K562 (cell line): ENCODE measurements around the gene MAMDC4. TPM values are rescaled to one million over a fixed set of nuclear protein-coding genes. Genes with fewer than 3 reads are reported as not detected.
A peak's percentile ranks its signal among the peaks of the same experiment; 100 is the strongest.

Source experiments
- AFF4 ChIP-seq: sonication (generic); formaldehyde crosslinking; IDR thresholded peaks from 2 replicates; pipeline ENCODE4 v1.8.0; 2023; ENCODE audit warnings: mild to moderate bottlenecking, missing genetic modification reagents
- ATF4 ChIP-seq: fragments of 450-650 bp; formaldehyde crosslinking; IDR thresholded peaks from 2 replicates; pipeline ENCODE4 v1.4.0; 2022; ENCODE audit warnings: mild to moderate bottlenecking, moderate library complexity
- CLOCK ChIP-seq: fragments of 250-450 bp; sonication (Bioruptor Pico); IDR thresholded peaks from 2 replicates; pipeline ENCODE4 v1.4.0; 2020; ENCODE audit warnings: mild to moderate bottlenecking, moderate library complexity, borderline replicate concordance
- E2F6 ChIP-seq, 2 experiments: IDR thresholded peaks; 2 replicates each; pipeline ENCODE4 v1.6.1; 2011; ENCODE audit warnings: borderline replicate concordance in 1 of 2, control low read depth in 1 of 2, low read depth in 1 of 2, low read length in 1 of 2, mild to moderate bottlenecking in 1 of 2, mixed read lengths in 1 of 2, moderate library complexity in 1 of 2; ENCODE audit not compliant: insufficient read depth in 1 of 2, insufficient read length in 1 of 2, poor library complexity in 1 of 2, severe bottlenecking in 1 of 2; ENCODE audit errors: extremely low read depth in 1 of 2
- FOS ChIP-seq: IDR thresholded peaks from 3 replicates; pipeline ENCODE4 v1.6.1; 2011; ENCODE audit not compliant: insufficient read length; ENCODE audit errors: extremely low read depth
- HNRNPUL1 ChIP-seq: fragments of 200-400 bp; formaldehyde crosslinking; IDR thresholded peaks from 2 replicates; pipeline ENCODE4 v1.6.1; 2017; ENCODE audit warnings: low read length
- NCOA6 ChIP-seq: fragments of 450-650 bp; IDR thresholded peaks from 2 replicates; pipeline ENCODE4 v1.6.1; 2017; ENCODE audit warnings: mild to moderate bottlenecking
- THAP12 ChIP-seq: fragments of 250-450 bp; sonication (Bioruptor Pico); IDR thresholded peaks from 2 replicates; pipeline ENCODE4 v1.9.0; 2021; ENCODE audit warnings: mild to moderate bottlenecking, inconsistent platforms
- TOE1 ChIP-seq, 2 experiments: fragments of 450-650 bp in 1 of 2; sonication (generic) in 1 of 2; formaldehyde crosslinking in 1 of 2; IDR thresholded peaks; 2 replicates each; pipeline versions ENCODE4 v1.7.1 to v1.8.0; 2016 to 2022; ENCODE audit warnings: borderline replicate concordance in 2 of 2, mild to moderate bottlenecking in 2 of 2, antibody characterized with exemption in 1 of 2, inconsistent platforms in 1 of 2, low read depth in 1 of 2, missing genetic modification reagents in 1 of 2, moderate library complexity in 1 of 2
- VEZF1 ChIP-seq: fragments of 200-800 bp; sonication (Bioruptor generic); IDR thresholded peaks from 2 replicates; pipeline ENCODE4 v1.6.1; 2017; ENCODE audit warnings: missing genetic modification characterization, missing compliant biosample characterization
- polyA plus RNA-seq, 8 experiments: library from polyadenylated mRNA; depleted of rRNA in 4 of 8; stranded (reverse) in 5 of 8; unstranded in 3 of 8; fragments of >200 nt; fragmentation: Nextera tagmentation in 2 of 8; fragmentation: Illumina TruSeq in 1 of 8; extraction: Ambion mirVana in 2 of 8; extraction: Trizol in 1 of 8; gene quantifications; 2 replicates each; pipeline versions ENCODE4 v1.2.1 to v1.2.3, GENCODE V29; 2011 to 2014; ENCODE audit warnings: inconsistent platforms in 1 of 8, missing spikeins in 1 of 8
- total RNA-seq, 7 experiments: library from RNA; depleted of rRNA in 6 of 7; stranded (reverse); fragments of >200 nt in 6 of 7; fragmentation: Illumina TruSeq in 2 of 7; extraction: Trizol in 2 of 7; gene quantifications; 2 replicates each; pipeline versions ENCODE4 v1.2.1 to v1.2.3, GENCODE V29; 2011 to 2021; ENCODE audit warnings: low replicate concordance in 1 of 7

The MAMDC4 gene
- total and polyA plus RNA-seq, 9 of the 15 experiments (the other 6 are each of a cell fraction or from before 2014, with no cell fraction given): 0.03 to 10.8 (median 1.5) TPM

GRCh38 chr9:136847088-136847825 is 4.9 kb upstream of the MAMDC4 start (continued):
- TF ChIP-seq HNRNPUL1: no peak
- peak in 1 of 2 experiments; percentile 8 for TF ChIP-seq E2F6 (IDR thresholded peaks at IDR 0.05; ENCODE audit: borderline replicate concordance in 1 of 2, extremely low read depth in 1 of 2, insufficient read depth in 1 of 2, insufficient read length in 1 of 2, low read depth in 1 of 2, low read length in 1 of 2, poor library complexity in 1 of 2, severe bottlenecking in 1 of 2)
- TF ChIP-seq TOE1 (IDR thresholded peaks at IDR 0.05; ENCODE audit: borderline replicate concordance): 0 out of 2 replicates have a peak, but pooled peaks have one; percentile 45
- TF ChIP-seq TOE1 (CRISPR knock-in tag; IDR thresholded peaks at IDR 0.05; ENCODE audit: borderline replicate concordance, low read depth): no peak
- peak; percentile 45; the same call in 1 of the 2 replicates for TF ChIP-seq THAP12 (CRISPR knock-in tag)
- no peak for TF ChIP-seq FOS
- TF ChIP-seq AFF4 (CRISPR knock-in tag): 0 out of 2 replicates have a peak, but pooled peaks have one; percentile 57
- TF ChIP-seq VEZF1 (CRISPR knock-in tag): peak; percentile 61
- 0 out of 2 replicates have a peak, but pooled peaks have one; percentile 9 for TF ChIP-seq ATF4 (CRISPR knock-in tag)
- peak; percentile 97 for TF ChIP-seq NCOA6
- 0 out of 2 replicates have a peak, but pooled peaks have one; percentile 39 for TF ChIP-seq CLOCK
- TF ChIP-seq, all 486 proteins: peak for 21
